Measurements from ENCODE around the gene SH2D3C.

DNA sequence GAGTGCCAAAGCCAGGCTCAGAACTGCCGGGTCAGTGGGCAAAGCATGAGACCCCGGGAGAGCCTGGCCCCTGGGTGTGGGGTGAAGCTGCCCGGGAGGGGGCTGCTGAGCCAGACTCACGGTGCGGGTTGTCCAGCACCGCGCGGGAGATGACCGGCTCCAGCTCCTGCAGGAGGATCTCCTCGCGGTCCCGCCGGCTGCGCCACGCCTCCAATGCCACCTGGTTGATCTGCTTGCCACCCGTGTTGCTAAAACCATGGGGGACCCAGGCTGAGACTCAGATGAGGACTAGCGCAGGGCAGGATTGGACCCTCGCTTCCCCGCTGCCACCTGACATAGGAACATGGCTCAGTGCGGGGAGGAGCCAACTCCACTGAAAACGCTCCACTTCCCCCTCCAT lies 46.0 kb downstream of the SH2D3C start:
- TF ChIP-seq POLR2AphosphoS5 (IDR thresholded peaks at IDR 0.05) (no peak), MXI1 (conservative IDR thresholded peaks at IDR 0.05; ENCODE audit: poor library complexity, severe bottlenecking) (no peak), EZH2 (IDR thresholded peaks at IDR 0.05; ENCODE audit: borderline replicate concordance, insufficient read depth, low read length, poor library complexity, severe bottlenecking) (no peak), SMC3 (conservative IDR thresholded peaks at IDR 0.05; ENCODE audit: poor library complexity) (no peak)
- TF ChIP-seq, protein P1, sequence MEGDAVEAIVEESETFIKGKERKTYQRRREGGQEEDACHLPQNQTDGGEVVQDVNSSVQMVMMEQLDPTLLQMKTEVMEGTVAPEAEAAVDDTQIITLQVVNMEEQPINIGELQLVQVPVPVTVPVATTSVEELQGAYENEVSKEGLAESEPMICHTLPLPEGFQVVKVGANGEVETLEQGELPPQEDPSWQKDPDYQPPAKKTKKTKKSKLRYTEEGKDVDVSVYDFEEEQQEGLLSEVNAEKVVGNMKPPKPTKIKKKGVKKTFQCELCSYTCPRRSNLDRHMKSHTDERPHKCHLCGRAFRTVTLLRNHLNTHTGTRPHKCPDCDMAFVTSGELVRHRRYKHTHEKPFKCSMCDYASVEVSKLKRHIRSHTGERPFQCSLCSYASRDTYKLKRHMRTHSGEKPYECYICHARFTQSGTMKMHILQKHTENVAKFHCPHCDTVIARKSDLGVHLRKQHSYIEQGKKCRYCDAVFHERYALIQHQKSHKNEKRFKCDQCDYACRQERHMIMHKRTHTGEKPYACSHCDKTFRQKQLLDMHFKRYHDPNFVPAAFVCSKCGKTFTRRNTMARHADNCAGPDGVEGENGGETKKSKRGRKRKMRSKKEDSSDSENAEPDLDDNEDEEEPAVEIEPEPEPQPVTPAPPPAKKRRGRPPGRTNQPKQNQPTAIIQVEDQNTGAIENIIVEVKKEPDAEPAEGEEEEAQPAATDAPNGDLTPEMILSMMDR (IDR thresholded peaks at IDR 0.05; ENCODE audit: poor library complexity, severe bottlenecking) = no peak
